ENCODE measurements around the gene CARD14.

Gene CARD14

GRCh38 chr17:80210348-80211108 lies 40.7 kb downstream of the CARD14 start:
- TF ChIP-seq CTCF (IDR thresholded peaks at IDR 0.05) = no peak
- no peak overlapping the region for H3K4me3 ChIP-seq
- DNase-seq (ENCODE audit: low spot score) = no peak
- H3K27ac ChIP-seq = no peak overlapping the region

GRCh38 chr17:80212109-80212508 lies 42.3 kb downstream of the CARD14 start:
- no peak overlapping the region for H3K27ac ChIP-seq
- no peak for DNase-seq (ENCODE audit: low spot score)
- TF ChIP-seq CTCF (IDR thresholded peaks at IDR 0.05) = no peak
- no peak overlapping the region for H3K4me3 ChIP-seq

DNA sequence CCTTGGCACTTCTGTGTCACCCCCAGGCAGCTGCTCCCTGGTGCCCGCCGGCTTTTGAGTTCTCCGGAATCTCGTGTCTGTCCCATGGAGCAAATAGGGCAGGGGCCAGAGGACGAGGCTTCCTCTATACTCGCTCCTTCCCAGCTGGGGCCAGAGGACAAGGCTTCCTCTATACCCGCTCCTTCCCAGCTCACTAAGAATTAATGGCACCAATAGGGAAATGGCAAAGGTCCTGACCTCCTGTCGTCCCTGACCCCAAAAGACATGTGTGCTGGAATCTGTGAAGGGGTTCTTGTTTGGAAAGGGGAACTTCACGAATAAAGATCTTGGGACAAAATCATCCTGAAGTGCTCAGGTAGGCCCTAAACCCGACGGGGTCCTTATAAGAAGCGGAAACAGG lies 42.7 kb downstream of the CARD14 start:
- no peak overlapping the region for H3K27ac ChIP-seq
- no peak for DNase-seq (ENCODE audit: low spot score)
- TF ChIP-seq CTCF (IDR thresholded peaks at IDR 0.05) = no peak
- H3K4me3 ChIP-seq = no peak overlapping the region

DNA sequence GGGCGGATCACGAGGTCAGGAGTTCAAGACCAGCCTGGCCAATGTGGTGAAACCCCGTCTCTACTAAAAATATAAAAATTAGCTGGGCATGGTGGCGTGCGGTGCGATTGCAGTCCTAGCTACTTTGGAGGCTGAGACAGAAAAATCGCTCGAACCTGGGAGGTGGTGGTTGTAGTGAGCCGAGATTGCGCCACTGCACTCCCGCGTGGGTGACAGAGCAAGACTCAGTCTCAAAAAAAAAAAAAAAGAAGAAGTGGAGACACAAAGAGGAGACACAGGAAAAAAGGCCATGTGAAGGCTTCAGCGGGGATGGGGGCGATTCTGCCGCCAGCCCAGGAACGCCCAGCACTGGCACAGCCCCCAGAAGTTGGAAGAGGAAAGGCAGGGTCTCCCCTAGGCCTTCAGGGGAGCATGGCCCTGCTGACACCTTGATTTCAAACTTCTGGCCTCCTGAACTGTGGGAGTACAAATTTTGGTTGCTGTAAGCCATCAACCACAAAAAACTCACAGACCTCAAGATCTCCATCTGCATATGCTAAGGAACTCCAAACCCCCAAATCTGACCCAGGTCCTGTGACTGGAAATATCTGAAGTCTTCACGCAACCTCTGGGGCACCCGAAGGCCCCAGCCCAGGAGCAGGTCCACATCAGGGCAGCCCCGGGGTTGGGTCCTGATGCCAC lies 43.3 kb downstream of the CARD14 start:
- H3K4me3 ChIP-seq = no peak overlapping the region
- H3K27ac ChIP-seq = no peak overlapping the region
- no peak for TF ChIP-seq CTCF (IDR thresholded peaks at IDR 0.05)
- DNase-seq (ENCODE audit: low spot score) = no peak

DNA sequence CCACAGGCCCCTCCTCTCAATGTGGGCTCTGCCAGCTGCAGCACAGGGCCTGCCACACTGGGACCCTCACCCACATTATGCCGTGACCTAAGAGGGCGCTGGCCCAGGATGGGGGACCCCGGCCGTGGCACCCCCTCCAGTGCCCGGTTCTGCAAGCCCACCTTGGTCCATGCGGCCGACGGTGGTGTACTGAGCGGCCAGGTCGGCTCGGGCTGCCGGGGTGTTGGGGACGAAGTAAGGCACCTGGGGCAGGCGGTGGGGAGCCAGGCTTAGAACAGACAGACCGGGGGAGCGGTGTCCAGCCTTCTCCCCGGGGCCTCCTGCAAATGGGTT lies 43.8 kb downstream of the CARD14 start:
- no peak overlapping the region for H3K4me3 ChIP-seq
- no peak for DNase-seq (ENCODE audit: low spot score)
- no peak overlapping the region for H3K27ac ChIP-seq
- TF ChIP-seq CTCF (IDR thresholded peaks at IDR 0.05) = no peak

- no peak for DNase-seq (ENCODE audit: low spot score)
- TF ChIP-seq CTCF (IDR thresholded peaks at IDR 0.05) = no peak
- Histone ChIP-seq H3K4me3 (no peak overlapping the region), H3K27ac (no peak overlapping the region)
Measured at GRCh38 chr17:80214012-80214877, 44.4 kb downstream of the CARD14 start.
